Brain pericyte (primary cell): Measurements from ENCODE around the gene BICD2.

Source experiments
- DNase-seq: peaks from one replicate; pipeline ENCODE4 v3.0.0-alpha.2; 2012; ENCODE audit warnings: low read depth, low spot score

BICD2 gene

DNA sequence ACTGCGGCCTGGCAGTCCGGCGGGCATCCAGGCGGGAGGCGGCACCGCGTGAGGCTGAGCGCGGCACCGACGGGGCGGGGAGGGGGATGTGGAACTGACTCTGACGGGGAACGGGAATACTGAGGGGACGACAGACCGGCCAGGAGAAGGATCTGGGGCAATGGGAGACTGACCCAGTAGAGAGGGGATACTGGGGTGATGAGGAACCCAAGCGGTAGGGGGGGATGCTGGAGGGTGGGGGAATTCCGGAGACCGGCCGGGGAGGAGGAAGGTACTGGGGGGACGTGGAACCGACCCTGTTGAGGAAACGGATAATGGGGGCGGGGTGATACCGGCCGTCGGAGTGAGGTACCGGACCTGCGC lies 95.1 kb downstream of the BICD2 start:
- DNase-seq, result no peak

- DNase-seq, result no peak
Measured at GRCh38 chr9:92668746-92669526, 95.7 kb downstream of the BICD2 start.

- no peak for DNase-seq
Measured at GRCh38 chr9:92666912-92667532, 97.6 kb downstream of the BICD2 start.

- DNase-seq, result no peak
Measured at GRCh38 chr9:92666236-92666635, 98.4 kb downstream of the BICD2 start.

DNA sequence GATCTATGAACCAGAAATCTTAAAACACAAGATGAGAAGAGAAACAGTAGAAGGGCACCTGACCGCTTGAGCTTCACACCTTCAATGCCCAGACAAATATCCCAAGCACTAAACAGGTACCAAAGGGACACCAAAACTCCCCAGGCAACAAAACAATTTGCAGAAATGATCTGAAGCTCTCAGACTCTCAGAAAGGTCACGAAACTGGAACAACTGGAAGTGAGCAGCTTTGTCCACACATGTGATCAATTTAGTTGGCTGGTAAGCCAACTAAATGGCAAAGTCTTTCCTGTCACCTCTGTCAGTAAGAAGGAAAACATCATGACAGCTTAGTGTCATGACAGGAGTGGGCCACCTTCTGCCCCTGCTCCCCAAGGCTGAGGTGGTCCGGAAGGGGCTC lies 98.8 kb downstream of the BICD2 start:
- no peak for DNase-seq

DNA sequence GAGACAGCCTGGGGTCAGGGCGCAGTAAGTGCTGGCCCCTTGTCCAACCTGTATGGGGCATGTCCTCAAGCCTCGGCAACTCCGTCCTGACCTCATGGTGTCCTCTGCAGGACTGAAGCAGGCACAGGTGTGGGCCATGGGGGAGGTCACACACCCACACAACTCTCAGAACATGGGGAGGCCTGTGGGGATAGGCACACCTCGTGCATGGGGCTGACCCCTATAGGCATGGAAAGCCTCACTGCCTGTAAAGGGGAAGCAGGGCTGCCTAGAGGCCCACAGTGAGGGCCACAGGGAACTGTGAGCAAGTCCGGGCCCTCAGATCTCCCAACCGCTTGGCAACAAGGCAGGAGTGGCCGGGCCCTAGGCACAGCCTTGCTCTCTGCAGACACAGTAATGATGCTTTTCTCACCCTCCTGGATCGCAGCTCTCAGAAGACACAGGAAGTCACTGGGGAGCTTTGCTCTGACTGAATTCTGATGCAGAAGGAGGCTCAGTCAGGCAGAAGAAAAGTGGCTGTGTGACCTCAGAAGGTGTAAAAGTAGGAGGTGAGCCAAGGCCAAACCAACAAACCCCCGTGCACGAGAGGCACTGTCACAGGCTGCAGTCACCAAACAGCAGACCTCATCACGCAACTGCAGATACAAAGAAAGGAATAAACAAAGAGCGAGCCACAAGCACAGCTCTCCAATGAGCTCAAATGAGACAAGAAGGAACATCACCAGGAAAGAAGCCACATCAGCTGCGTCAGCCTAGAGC lies 100.1 kb downstream of the BICD2 start:
- no peak for DNase-seq

DNA sequence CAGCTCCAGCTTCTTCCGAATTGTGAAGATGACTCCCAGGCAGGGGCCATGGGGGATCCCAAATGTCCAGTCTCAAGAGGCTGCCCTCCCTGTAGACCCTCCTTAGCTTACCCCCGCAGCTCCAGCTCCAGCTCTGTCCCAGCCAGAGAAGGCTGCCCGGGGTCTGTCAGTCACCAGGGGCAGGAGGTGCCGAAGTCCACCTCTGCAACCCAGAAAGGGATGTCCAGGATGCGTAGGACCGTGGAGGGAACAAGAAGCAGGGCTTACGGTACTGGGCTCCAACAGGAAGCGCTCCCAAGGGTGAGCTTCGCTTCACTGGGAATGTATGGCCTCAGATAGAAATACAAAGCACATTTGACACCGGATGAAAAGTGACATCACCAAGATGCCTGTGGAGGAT lies 100.7 kb downstream of the BICD2 start:
- no peak for DNase-seq

GRCh38 chr9:92663126-92663525 lies 101.5 kb downstream of the BICD2 start:
- DNase-seq, result no peak

DNA sequence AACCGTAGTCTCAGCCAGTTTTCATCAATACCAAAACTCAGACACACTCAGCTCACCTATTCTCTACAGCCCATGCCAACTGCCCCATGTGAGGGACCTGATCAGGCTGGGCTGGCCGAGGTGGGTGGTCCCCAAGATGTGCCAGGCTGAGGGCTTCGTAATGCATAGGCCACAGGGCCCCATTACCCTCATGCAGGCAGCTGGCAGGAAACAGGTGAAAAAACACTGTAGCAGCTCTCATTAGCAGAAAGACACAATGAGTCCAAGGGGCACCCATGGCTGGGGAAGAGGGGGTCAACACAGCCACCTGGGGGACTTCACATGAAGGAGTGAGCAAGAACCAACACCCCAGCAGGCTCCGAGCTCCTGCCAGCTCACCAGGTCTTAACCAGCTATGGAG lies 102.9 kb downstream of the BICD2 start:
- DNase-seq, result no peak
